Large intestine (tissue), 3 donors: ENCODE data around the gene ACTR6. TPM values are rescaled to one million over a fixed set of nuclear protein-coding genes. Genes with fewer than 3 reads are reported as not detected.
"Not testable (repeated sequence)": the region's sequence is repeated elsewhere in the genome, so short reads cannot be mapped to it uniquely, and the experiment has no call there.

Source experiments
- DNase-seq, 2 donors: peaks; one replicate each; pipeline versions ENCODE4 v3.0.0 to v3.0.0-alpha.2; 2013
- H3K27ac ChIP-seq: one replicate; pipeline ENCODE4 v1.5.1; 2013; ENCODE audit warnings: low read length
- H3K27me3 ChIP-seq: 2 replicates; pipeline ENCODE4 v1.6.1; 2013; ENCODE audit warnings: low read length; ENCODE audit not compliant: control insufficient read depth, insufficient read depth
- H3K36me3 ChIP-seq: 2 replicates; pipeline ENCODE4 v1.6.1; 2013; ENCODE audit warnings: low read length; ENCODE audit not compliant: control insufficient read depth, insufficient read depth
- H3K4me1 ChIP-seq: one replicate; pipeline ENCODE4 v1.6.1; 2013; ENCODE audit warnings: low read length; ENCODE audit not compliant: control insufficient read depth, insufficient read depth
- H3K4me3 ChIP-seq: one replicate; pipeline ENCODE4 v1.5.1; 2013; ENCODE audit warnings: low read length
- H3K9me3 ChIP-seq: one replicate; pipeline ENCODE4 v1.6.1; 2013; ENCODE audit warnings: mild to moderate bottlenecking, low read depth, low read length, moderate library complexity; ENCODE audit not compliant: control insufficient read depth
- WGBS: methylation state at CpG from one replicate; pipeline ENCODE4 v1.1.5; 2013; ENCODE audit warnings: low lambda C conversion rate; ENCODE audit not compliant: insufficient coverage; 5-methylcytosine and 5-hydroxymethylcytosine counted together
- polyA plus RNA-seq: library from polyadenylated mRNA; unstranded; fragments of 120-200 nt; gene quantifications from one replicate; pipeline ENCODE4 v1.2.1, GENCODE V29; 2013

ACTR6 gene
- polyA plus RNA-seq, 1 donor = 27.9 TPM

GRCh38 chr12:100163416-100164152 lies 37.0 kb upstream of the ACTR6 start:
- peak in 1 of 2 donors; percentile 44 for DNase-seq
- WGBS = no CpG with 5 or more reads among the region's 16 CpGs
- Histone ChIP-seq H3K36me3 (peaks cover 14% of the 10 kb centered on the region), H3K27me3 (no peaks in the 10 kb centered on the region), H3K4me1 (no peaks in the 10 kb centered on the region), H3K4me3 (peak overlapping the region; percentile 7), H3K9me3 (peaks cover 4% of the 10 kb centered on the region), H3K27ac (no peak overlapping the region)

DNA sequence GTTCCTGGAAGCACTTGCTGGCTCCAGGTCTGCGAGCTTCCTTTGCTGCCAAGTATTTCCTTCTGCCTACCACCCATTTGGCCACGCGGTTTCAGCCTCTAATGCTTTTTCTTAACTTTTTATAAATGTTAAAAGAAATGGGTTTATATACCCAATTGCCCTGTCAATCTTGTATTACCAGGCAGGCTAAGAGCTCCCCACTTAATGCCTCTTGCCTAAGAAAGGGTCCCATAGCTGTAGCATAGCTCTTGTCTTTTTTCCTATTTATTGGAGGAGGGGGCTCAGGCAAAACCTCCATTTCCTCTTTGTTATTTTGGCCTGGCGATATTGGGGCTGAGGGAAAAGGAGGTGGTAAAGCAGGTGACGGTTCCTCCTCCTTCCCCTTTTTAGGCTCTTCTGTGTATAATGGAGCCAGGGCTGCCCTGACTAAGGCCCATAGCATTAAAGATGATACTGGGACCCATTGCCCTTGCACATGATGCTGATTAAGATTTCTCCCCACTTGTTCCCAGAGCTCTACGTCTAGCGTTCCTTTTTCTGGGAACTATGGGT lies 36.4 kb upstream of the ACTR6 start:
- Histone ChIP-seq H3K4me3 (no peak overlapping the region), H3K36me3 (peaks cover 13% of the 10 kb centered on the region), H3K4me1 (no peaks in the 10 kb centered on the region), H3K27ac (no peak overlapping the region), H3K27me3 (no peaks in the 10 kb centered on the region), H3K9me3 (peaks cover 2% of the 10 kb centered on the region)
- DNase-seq = no peak
- no CpG with 5 or more reads among the region's 7 CpGs for WGBS

DNA sequence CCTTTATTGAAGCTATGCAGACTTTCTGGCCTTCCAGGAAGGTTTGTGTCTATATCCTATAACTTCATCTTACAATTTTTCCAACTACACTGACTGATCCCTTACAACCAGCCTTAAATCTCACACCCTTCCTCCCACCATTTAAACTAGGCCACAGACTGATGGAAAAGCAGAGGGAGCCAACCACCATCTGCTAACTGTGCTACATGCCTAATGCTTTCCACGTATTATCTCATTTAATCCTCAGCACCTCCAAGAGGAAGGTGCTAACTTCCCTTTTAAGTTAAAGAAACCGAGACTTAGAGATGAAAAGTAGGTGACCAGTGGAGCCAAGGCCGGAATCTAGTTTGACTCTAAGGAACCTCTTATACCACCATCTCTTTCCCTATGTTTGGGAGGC lies 35.3 kb upstream of the ACTR6 start:
- H3K9me3 ChIP-seq = no peaks in the 10 kb centered on the region
- no peaks in the 10 kb centered on the region for H3K27me3 ChIP-seq
- DNase-seq = no peak
- H3K4me3 ChIP-seq = no peak overlapping the region
- WGBS = no CpG with 5 or more reads among the region's 3 CpGs
- H3K27ac ChIP-seq = no peak overlapping the region
- peaks cover 14% of the 10 kb centered on the region for H3K36me3 ChIP-seq
- H3K4me1 ChIP-seq = no peaks in the 10 kb centered on the region

- H3K4me3 ChIP-seq = no peak overlapping the region
- no peak for DNase-seq
- no peak overlapping the region for H3K27ac ChIP-seq
- no CpG with 5 or more reads among the region's 10 CpGs for WGBS
- no peaks in the 10 kb centered on the region for H3K4me1 ChIP-seq
- no peaks in the 10 kb centered on the region for H3K9me3 ChIP-seq
- H3K27me3 ChIP-seq = no peaks in the 10 kb centered on the region
- peaks cover 16% of the 10 kb centered on the region for H3K36me3 ChIP-seq
These were observed 34.4 kb upstream of the ACTR6 start for GRCh38 chr12:100166232-100166631.

DNA sequence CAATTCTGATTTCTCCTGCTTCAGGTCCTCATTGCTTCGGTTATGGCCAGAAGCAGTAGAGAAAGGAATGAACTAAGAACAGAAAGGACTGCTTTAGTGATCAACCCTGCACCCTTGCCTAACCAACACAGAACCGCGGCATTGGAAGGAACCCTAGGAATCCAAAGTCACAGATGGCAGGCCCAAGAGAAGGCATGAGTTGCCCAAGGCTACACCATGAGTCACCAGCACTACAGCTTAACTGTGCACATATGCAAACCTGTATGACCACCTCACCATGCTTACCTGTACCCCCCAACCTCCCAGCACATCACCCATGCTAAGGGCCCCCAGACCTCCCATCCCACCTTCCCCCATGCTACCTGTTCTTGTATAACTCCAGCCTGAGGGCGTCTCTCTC lies 32.1 kb upstream of the ACTR6 start:
- DNase-seq = no peak
- no CpG with 5 or more reads among the region's 4 CpGs for WGBS
- no peaks in the 10 kb centered on the region for H3K27me3 ChIP-seq

DNA sequence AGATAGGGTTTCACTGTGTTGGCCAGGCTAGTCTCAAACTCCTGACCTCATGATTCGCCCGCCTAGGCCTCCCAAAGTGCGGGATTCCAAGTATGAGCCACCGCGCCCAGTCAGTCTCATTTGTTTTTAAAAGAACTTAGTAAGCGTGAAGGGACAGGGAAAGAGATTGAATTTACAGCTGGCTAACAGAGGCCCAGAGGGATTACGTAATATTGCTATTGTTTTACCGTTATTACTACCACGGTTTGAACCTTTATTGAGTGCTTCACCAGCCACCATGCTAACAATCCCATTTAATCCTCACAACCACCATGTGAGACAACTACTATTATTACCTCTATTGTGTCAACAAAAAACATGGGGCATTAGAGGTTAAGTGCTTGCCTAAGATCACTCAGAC lies 31.3 kb upstream of the ACTR6 start:
- 100% methylated on average over 1 of the region's 9 CpGs for WGBS
- Histone ChIP-seq H3K4me1 (no peaks in the 10 kb centered on the region), H3K27ac (no peak overlapping the region), H3K27me3 (no peaks in the 10 kb centered on the region), H3K36me3 (peaks cover 24% of the 10 kb centered on the region), H3K4me3 (no peak overlapping the region), H3K9me3 (peaks cover 3% of the 10 kb centered on the region)
- no peak for DNase-seq

More for the DNA sequence above, 32.1 kb upstream of the ACTR6 start:
- H3K36me3 ChIP-seq = peaks cover 24% of the 10 kb centered on the region
- peaks cover 3% of the 10 kb centered on the region for H3K9me3 ChIP-seq
- H3K4me1 ChIP-seq = no peaks in the 10 kb centered on the region
- H3K27ac ChIP-seq = no peak overlapping the region
- H3K4me3 ChIP-seq = no peak overlapping the region

DNA sequence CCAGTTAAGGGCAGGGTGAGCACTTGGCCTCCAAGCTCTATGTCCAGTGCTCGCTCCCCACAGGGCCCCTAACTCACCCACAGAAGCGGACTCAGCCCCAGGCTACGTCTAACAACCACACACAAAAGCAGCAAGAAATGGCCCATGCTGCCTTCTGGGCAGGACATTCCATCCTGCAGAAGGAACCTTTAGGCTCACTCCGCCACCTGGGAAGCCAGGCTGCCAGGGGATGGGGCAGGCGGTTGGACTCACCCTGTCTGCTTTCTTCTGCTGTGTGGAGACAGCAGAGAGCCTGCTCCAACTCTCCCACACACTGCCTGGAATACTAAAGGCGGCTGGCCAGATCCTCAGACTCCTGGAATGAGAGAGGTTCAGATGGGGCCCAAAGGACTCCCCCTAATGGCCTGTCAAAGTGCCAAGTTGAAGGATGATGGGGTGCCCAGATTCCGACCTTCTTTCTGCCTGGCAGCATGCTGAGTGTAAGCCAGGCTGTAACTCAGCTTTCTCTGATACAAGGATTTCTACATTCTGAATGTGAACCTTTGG lies 30.2 kb upstream of the ACTR6 start:
- WGBS = no CpG with 5 or more reads among the region's 7 CpGs
- no peak overlapping the region for H3K27ac ChIP-seq

GRCh38 chr12:100171248-100171647 lies 29.4 kb upstream of the ACTR6 start:
- Histone ChIP-seq H3K36me3 (peaks cover 15% of the 10 kb centered on the region), H3K4me3 (no peak overlapping the region), H3K4me1 (no peaks in the 10 kb centered on the region), H3K27me3 (no peaks in the 10 kb centered on the region), H3K9me3 (peaks cover 3% of the 10 kb centered on the region), H3K27ac (no peak overlapping the region)
- no peak for DNase-seq

More for the DNA sequence above, 30.2 kb upstream of the ACTR6 start:
- H3K36me3 ChIP-seq = peaks cover 22% of the 10 kb centered on the region
- H3K27me3 ChIP-seq = no peaks in the 10 kb centered on the region
- no peaks in the 10 kb centered on the region for H3K4me1 ChIP-seq
- DNase-seq = no peak
- peaks cover 3% of the 10 kb centered on the region for H3K9me3 ChIP-seq
- H3K4me3 ChIP-seq = no peak overlapping the region

- H3K27ac ChIP-seq = no peak overlapping the region
- H3K36me3 ChIP-seq = peaks cover 12% of the 10 kb centered on the region
- WGBS = 100% methylated on average over 1 of the region's 6 CpGs
- no peak for DNase-seq
- peaks cover 3% of the 10 kb centered on the region for H3K9me3 ChIP-seq
- H3K4me3 ChIP-seq = no peak overlapping the region
- H3K4me1 ChIP-seq = no peaks in the 10 kb centered on the region
- no peaks in the 10 kb centered on the region for H3K27me3 ChIP-seq
These were observed 27.5 kb upstream of the ACTR6 start for GRCh38 chr12:100173111-100173510.

- H3K27ac ChIP-seq = no peak overlapping the region
- peaks cover 3% of the 10 kb centered on the region for H3K9me3 ChIP-seq
- no peaks in the 10 kb centered on the region for H3K4me1 ChIP-seq
- peaks cover 12% of the 10 kb centered on the region for H3K36me3 ChIP-seq
- no peaks in the 10 kb centered on the region for H3K27me3 ChIP-seq
- DNase-seq = no peak
- no peak overlapping the region for H3K4me3 ChIP-seq
These were observed 26.1 kb upstream of the ACTR6 start for GRCh38 chr12:100174495-100174894.

DNA sequence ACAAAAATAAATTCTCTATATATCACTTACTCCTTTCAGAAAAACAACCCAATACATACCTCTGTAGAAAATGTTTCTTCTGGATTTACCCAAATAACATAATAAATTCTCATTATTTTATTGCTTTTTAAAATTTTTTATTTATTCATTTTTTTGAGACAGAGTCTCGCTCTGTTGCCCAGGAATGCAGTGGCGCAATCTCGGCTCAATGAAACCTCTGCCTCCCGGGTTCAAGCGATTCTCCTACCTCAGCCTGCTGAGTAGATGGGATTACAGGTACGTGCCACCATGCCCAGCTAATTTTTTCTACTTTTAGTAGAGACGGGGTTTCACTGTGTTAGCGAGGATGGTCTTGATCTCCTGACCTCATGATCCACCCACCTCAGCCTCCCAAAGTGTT lies 24.1 kb upstream of the ACTR6 start:
- not testable (repeated sequence) for H3K4me1 ChIP-seq, H3K9me3 ChIP-seq, H3K36me3 ChIP-seq, H3K27ac ChIP-seq, H3K27me3 ChIP-seq, DNase-seq, H3K4me3 ChIP-seq
- WGBS = no CpG with 5 or more reads among the region's 8 CpGs
